ENCODE results near the gene RPL29. TPM values are rescaled to one million over a fixed set of nuclear protein-coding genes. Genes with fewer than 3 reads are reported as not detected.

Gene RPL29
- total and polyA plus RNA-seq, 2 of the 4 experiments (the other 2 are of a cell fraction): 2,081 to 2,126 TPM

- BruUV-seq (replicated peaks): no TSS peak
- TF ChIP-seq SMC3 (IDR thresholded peaks at IDR 0.05; ENCODE audit: low read depth, low read length) (no peak), ELK1 (IDR thresholded peaks at IDR 0.05; ENCODE audit: borderline replicate concordance, low read depth, low read length) (no peak), RFX5 (IDR thresholded peaks at IDR 0.05; ENCODE audit: low read depth, low read length) (no peak), RAD21 (IDR thresholded peaks at IDR 0.05; ENCODE audit: low read length) (no peak)
- TF ChIP-seq, protein P1, sequence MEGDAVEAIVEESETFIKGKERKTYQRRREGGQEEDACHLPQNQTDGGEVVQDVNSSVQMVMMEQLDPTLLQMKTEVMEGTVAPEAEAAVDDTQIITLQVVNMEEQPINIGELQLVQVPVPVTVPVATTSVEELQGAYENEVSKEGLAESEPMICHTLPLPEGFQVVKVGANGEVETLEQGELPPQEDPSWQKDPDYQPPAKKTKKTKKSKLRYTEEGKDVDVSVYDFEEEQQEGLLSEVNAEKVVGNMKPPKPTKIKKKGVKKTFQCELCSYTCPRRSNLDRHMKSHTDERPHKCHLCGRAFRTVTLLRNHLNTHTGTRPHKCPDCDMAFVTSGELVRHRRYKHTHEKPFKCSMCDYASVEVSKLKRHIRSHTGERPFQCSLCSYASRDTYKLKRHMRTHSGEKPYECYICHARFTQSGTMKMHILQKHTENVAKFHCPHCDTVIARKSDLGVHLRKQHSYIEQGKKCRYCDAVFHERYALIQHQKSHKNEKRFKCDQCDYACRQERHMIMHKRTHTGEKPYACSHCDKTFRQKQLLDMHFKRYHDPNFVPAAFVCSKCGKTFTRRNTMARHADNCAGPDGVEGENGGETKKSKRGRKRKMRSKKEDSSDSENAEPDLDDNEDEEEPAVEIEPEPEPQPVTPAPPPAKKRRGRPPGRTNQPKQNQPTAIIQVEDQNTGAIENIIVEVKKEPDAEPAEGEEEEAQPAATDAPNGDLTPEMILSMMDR (conservative IDR thresholded peaks at IDR 0.05; ENCODE audit: low read depth, low read length): no peak
- DNase-seq: no peak
- Histone ChIP-seq H4K20me1 (ENCODE audit: insufficient read depth, low read length) (no peaks in the 10 kb centered on the region), H2AK9ac (replicated peaks; ENCODE audit: low read depth, low read length, poor library complexity) (peak overlapping the region; percentile 40), H3K9ac (ENCODE audit: low read depth, low read length) (no peak overlapping the region), H3K27ac (ENCODE audit: insufficient read depth, low read length) (no peak overlapping the region), H3K79me1 (ENCODE audit: low read depth in 1 of 2, low read length in 2 of 2) (no peaks in the 10 kb centered on the region), H3K9me1 (ENCODE audit: insufficient read depth, low read length) (no peaks in the 10 kb centered on the region), H3K4me2 (ENCODE audit: low read depth, low read length) (no peak overlapping the region), H3K23ac (ENCODE audit: low read depth, low read length) (no peak overlapping the region), H2BK15ac (ENCODE audit: low read depth, low read length) (no peak overlapping the region), H3K9me3 (ENCODE audit: control insufficient read depth, insufficient read depth, low read length) (no peaks in the 10 kb centered on the region), H4K91ac (ENCODE audit: insufficient read depth, low read depth, low read length) (no peak overlapping the region), H3K18ac (ENCODE audit: low read depth, low read length) (no peak overlapping the region), H3K4me1 (ENCODE audit: control insufficient read depth, insufficient read depth, low read length) (no peaks in the 10 kb centered on the region), H2BK120ac (ENCODE audit: low read depth, low read length) (no peak overlapping the region), H3K36me3 (ENCODE audit: control insufficient read depth, insufficient read depth, low read length) (no peaks in the 10 kb centered on the region), H2AFZ (replicated peaks; ENCODE audit: low read length, poor library complexity) (peak overlapping the region; percentile 8), H3K4ac (ENCODE audit: low read depth, low read length) (no peak overlapping the region; the same call in 1 of the 2 replicates), H3K4me3 (ENCODE audit: insufficient read depth, low read depth, low read length) (no peak overlapping the region), H2BK5ac (ENCODE audit: low read depth, low read length, poor library complexity, severe bottlenecking) (no peak overlapping the region), H4K8ac (ENCODE audit: low read depth in 2 of 2, low read length in 2 of 2) (no peak overlapping the region), H3K14ac (replicated peaks; ENCODE audit: low read depth, low read length) (no peak overlapping the region), H4K5ac (ENCODE audit: low read depth, low read length) (no peak overlapping the region), H2BK20ac (ENCODE audit: low read depth, low read length) (no peak overlapping the region), H3K27me3 (ENCODE audit: control insufficient read depth, insufficient read depth, low read length) (no peaks in the 10 kb centered on the region; the same call in 1 of the 2 replicates), H2AK5ac (ENCODE audit: low read depth, low read length) (0 out of 2 replicates have a peak overlapping the region, but pooled peaks have one; percentile 31), H3K56ac (ENCODE audit: extremely low read depth, insufficient read depth, low read length) (no peak overlapping the region)
- no peak for ATAC-seq (ENCODE audit: low read depth)
- in situ Hi-C loops (cut with MboI; ENCODE audit: low sequenced_read_pairs): no loop called here
- ChIA-PET POLR2A (ENCODE audit: unreplicated experiment) (no interaction called here), CTCF (no interaction called here)
- dilution Hi-C loops (cut with HindIII; ENCODE audit: low sequenced_read_pairs, unreplicated experiment): no loop called here
- WGBS, 2 experiments (ENCODE audit: extremely low coverage in 2 of 2, insufficient read length in 1 of 2): no CpG with 5 or more reads among the region's 4 CpGs
- intact Hi-C loops (cut with micrococcal nuclease): no loop called here
These were observed 43.7 kb upstream of the RPL29 start for GRCh38 chr3:52039426-52039825.

Data from IMR-90 (cell line).